Head of caudate nucleus (tissue), 42 donors: ENCODE measurements around the gene DEPDC5.
A peak's percentile ranks its signal among the peaks of the same experiment; 100 is the strongest.

Source experiments
- DNase-seq, 42 donors: peaks; one replicate each; pipeline versions ENCODE4 v3.0.0 to v3.0.0-alpha.2; 2020 to 2021; ENCODE audit warnings: mixed read lengths in 7 of 42
- intact Hi-C: fragments of 100-400 bp; cut with DNase I; formaldehyde crosslinking; loops from one replicate; pipeline ENCODE4 v1.15.0; 2022

The DEPDC5 gene

DNA sequence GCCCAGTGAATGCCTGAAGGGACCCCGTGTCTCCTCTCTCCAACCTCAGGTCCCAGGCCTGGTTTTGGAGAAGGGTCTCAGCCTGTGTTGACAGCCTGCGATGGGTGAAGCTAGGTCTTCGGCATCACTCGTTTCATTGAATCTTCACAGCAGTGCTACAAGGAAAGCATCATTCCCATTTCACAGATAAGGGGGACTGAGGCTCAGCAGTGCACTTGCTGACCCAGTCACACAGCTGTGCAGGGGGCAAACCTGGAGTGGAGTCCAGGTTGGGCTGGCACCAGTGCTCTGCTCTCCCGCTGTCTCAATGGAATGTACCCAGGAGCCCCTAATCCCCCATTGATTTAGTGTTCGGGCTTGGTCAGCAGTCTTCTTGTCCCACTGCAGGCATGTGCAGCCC is 179.6 kb downstream of the DEPDC5 start:
- DNase-seq = no peak
- intact Hi-C loops = no loop called here

- DNase-seq = no peak
- intact Hi-C loops = no loop called here
These were observed 180.1 kb downstream of the DEPDC5 start for GRCh38 chr22:31933816-31934482.

- peak in 1 of 42 donors; percentile 26 for DNase-seq
These were observed 182.3 kb downstream of the DEPDC5 start for GRCh38 chr22:31935961-31936635.

DNA sequence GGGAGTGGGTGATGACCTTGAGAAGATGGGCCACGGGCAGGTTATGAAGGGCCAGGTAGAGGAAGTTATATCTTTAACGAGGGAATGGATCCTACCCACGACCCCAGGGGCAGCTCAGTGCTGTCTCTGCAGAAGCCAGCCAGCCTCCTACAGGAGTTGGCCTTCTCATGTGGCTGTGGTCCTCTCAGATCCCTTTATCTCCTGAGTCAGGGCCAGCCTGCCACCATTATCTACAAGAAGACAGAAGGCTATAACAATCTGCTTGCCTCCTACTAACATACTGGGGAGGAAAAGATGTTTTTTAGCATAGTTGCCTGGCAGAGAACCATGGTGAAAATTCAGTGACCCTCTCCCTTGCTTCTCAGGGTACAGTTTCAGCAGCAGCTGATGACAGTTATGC is 183.5 kb downstream of the DEPDC5 start:
- intact Hi-C loops = no loop called here
- peak in 1 of 42 donors; percentile 7 for DNase-seq

More at GRCh38 chr22:31935961-31936635, 182.3 kb downstream of the DEPDC5 start:
- intact Hi-C loops = no loop called here

DNA sequence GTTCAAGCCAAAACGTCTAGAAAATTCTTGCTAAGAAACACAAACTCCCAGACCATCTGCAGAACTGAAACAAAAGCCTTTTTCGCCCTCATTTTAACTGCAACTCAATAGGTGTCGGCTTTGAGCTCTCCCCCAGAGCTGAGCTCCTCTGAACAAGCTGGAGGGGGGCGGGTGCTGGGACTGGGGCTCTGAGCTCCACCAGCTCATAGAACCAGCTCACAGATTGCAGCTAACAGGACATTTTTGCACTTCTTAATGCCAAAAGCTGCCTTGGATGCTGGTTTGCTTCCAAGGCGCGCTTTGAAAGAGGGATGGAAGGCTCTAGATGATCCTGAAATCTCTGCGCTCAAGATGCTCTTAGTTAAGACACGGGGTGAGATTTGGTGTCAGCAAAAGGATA is 184.5 kb downstream of the DEPDC5 start:
- intact Hi-C loops = no loop called here
- peak in 28 of 42 donors; percentile 38 to 84 (median 59) for DNase-seq

DNA sequence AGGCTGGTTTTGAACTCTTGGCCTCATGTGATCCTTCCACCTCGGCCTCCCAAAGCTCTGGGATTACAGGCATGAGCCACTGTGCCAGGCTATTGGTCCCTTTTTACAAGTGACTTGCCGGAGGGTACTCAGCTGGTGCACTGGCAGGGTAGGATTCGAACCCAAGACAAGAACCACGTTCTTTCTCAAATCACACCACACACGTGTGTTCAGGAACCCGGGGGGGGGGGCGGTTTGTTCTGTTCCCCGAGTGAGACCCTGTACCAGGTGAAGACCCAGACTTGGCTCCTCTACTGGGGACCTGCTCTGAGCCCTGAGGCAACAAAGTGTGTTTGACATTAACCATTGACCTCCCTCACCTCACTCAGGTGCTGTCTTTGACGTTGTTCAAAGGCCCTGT is 186.7 kb downstream of the DEPDC5 start:
- intact Hi-C loops = loop anchor here (10.0 kb wide), 3 partner anchors 46 to 446 kb away; partner anchors contain the start of genes DEPDC5, PRR14L and SFI1
- no peak for DNase-seq

DNA sequence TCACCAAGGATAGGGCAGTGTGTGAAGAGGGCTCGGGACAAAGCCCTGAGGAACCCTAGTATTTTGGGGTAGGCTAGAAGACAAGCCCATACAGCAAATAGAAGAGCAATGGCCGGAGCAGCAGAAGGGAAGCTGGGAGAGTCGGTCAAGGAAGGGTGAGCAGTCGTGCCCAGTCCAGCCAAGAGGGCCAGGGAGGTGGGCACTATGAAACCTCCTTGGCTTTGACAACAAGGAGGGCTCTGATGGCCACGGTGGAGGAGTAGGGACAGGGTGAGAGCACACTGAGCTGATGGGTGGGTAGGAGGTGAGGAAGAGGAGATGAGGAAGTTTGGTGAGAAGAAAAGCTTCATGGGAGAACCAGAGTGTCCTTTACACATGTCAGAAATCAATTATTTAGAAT is 188.3 kb downstream of the DEPDC5 start:
- no peak for DNase-seq
- intact Hi-C loops = loop anchor here (10.0 kb wide), 3 partner anchors 47 to 447 kb away; partner anchors contain the start of genes DEPDC5, PRR14L and SFI1

GRCh38 chr22:31943206-31943977 is 189.6 kb downstream of the DEPDC5 start:
- DNase-seq = peak in 1 of 42 donors; percentile 48
- intact Hi-C loops = loop anchor here (10.0 kb wide), 3 partner anchors 49 to 449 kb away; partner anchors contain the start of genes DEPDC5, PRR14L and SFI1

- intact Hi-C loops = loop anchor here (10.0 kb wide), 3 partner anchors 49 to 449 kb away; partner anchors contain the start of genes DEPDC5, PRR14L and SFI1
- peak; percentile 83 to 98 (median 94) for DNase-seq
These were observed 190.3 kb downstream of the DEPDC5 start, which contains the start of gene YWHAH for GRCh38 chr22:31943978-31944699. Gene YWHAH (plus strand): TSS chr22:31944535. CDS start chr22:31944734, 199 bp downstream.

GRCh38 chr22:31944700-31945442 is 191.1 kb downstream of the DEPDC5 start:
- intact Hi-C loops = loop anchor here (10.0 kb wide), 3 partner anchors 50 to 450 kb away; partner anchors contain the start of genes DEPDC5, PRR14L and SFI1

GRCh38 chr22:31945443-31945855 is 191.6 kb downstream of the DEPDC5 start:
- no peak for DNase-seq
- intact Hi-C loops = loop anchor here (10.0 kb wide), 3 partner anchors 51 to 451 kb away; partner anchors contain the start of genes DEPDC5, PRR14L and SFI1

More at GRCh38 chr22:31944700-31945442, 191.1 kb downstream of the DEPDC5 start:
- peak in 35 of 42 donors; percentile 18 to 76 (median 54) for DNase-seq

DNA sequence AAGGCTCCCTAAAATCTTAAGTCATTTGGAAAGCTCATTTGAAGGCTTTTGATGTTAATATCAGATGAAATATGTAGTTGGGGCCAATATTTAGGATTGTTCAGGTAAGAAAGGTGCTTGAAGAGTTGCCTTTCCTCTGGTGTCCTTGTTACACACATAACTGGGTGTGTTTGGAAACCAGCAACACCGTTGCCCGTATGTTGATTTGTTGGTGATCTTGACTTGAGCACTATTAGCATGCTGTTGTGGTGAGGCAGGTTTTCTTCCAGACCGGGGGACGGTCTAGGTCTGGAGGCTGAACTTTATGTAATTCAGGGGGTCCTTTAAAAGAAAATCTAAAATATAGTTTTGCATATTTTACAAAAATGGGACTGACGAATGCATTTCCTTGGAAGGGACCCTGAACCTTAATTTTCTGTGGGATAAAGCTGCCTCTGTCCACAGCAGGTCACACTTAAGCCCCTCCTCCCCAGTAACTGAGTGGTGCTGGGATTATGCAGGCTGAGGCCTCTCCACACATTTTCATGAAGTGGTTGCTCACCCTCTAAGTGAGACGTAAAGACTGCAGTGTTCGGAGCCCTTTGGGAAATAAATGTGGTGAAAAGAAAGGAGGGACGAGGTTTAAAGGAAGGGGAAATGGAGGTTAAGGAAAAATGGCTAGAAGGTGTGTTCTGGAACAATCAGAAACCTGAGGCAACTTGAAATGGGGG is 192.3 kb downstream of the DEPDC5 start:
- intact Hi-C loops = loop anchor here (10.0 kb wide), 3 partner anchors 51 to 451 kb away; partner anchors contain the start of genes DEPDC5, PRR14L and SFI1
- DNase-seq = peak in 4 of 42 donors; percentile 38 to 63 (median 50)

GRCh38 chr22:31947296-31947695 is 193.5 kb downstream of the DEPDC5 start:
- DNase-seq = peak in 4 of 42 donors; percentile 36 to 55 (median 50)
- intact Hi-C loops = loop anchor here (10.0 kb wide), 3 partner anchors 52 to 452 kb away; partner anchors contain the start of genes DEPDC5, PRR14L and SFI1

- intact Hi-C loops = loop anchor here (10.0 kb wide), 3 partner anchors 53 to 453 kb away; partner anchors contain the start of genes DEPDC5, PRR14L and SFI1
- DNase-seq = no peak
These were observed 194.2 kb downstream of the DEPDC5 start for GRCh38 chr22:31948002-31948401.

DNA sequence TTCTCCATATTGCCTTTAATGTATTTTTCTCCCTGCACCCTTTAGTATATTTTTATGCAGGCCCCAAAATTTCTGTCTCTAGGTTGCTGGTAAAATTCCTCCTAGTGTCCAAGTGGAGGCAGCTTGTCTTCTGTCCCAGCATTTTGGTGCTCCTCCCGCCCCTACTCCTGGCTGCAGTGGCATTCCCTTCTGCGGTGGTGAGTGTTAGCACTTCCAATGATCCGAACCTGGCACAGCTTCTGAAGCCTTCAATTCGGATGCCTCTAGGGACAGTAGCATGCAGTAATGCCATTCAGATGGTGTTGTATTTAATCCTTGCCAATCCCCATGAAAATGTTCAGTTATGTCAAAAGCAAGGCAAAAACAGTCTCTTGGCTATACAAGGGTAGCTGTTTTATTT is 196.4 kb downstream of the DEPDC5 start:
- intact Hi-C loops = no loop called here
- peak in 2 of 42 donors; percentile 36 to 51 for DNase-seq

GRCh38 chr22:31951194-31952093 is 197.6 kb downstream of the DEPDC5 start:
- intact Hi-C loops = no loop called here
- no peak for DNase-seq
